ENCODE results near the gene SIDT2.

GRCh38 chr11:117219001-117219400 lies 40.5 kb downstream of the SIDT2 start:
- TF ChIP-seq CTCF (IDR thresholded peaks at IDR 0.05) (no peak), ZFX (IDR thresholded peaks at IDR 0.05; ENCODE audit: borderline replicate concordance) (no peak)
